ENCODE measurements around the gene PIAS2.
"Not testable (repeated sequence)": the region's sequence is repeated elsewhere in the genome, so short reads cannot be mapped to it uniquely, and the experiment has no call there.

The PIAS2 gene

DNA sequence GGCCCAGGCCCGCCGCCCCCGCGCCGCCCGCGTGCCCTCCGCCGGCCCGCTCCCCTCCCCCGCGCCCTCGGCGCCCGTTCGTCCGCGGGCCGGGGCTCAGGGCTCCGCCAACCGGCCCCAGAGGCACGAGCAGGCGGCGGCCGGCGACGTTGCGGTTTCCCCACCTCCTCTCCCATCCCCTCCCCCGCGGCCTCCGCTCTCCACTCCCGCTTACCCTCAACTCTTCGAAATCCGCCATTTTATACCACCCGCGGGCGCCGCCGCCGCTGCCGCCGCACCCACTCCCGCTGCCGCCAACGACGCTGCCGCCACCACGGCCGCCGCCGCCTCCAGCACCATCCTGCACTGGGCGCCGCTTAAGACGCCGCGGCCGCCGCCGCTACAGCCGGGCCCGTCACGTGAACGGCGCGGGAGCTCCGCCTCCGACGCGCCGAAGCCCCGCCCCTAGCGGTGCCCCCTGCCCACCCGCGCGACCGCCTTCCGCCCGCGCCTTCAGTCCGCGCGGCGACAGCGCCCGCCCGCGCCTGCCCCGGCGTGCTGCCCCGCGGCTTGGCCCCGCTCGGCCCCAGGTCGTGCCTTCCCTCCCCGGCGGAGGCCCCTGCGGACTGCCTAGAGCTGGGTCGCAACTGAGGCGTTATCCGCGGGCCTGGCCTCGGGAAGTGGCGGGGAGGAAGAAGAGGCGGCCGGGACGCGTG, at the start of gene PIAS2, which contains the start of gene KATNAL2:
Gene PIAS2 (minus strand): TSS at position 400 of the 695 bp plus-strand sequence. CDS start 162 bp downstream, at position 238.
Gene KATNAL2 (plus strand): TSS at position 495 of the 695 bp plus-strand sequence. CDS start 29,271 bp downstream, outside the sequence.
- peak; percentile 82 for DNase-seq

- not testable (repeated sequence) for DNase-seq
Measured at GRCh38 chr18:46966266-46966665, 49.0 kb upstream of the PIAS2 start.

DNA sequence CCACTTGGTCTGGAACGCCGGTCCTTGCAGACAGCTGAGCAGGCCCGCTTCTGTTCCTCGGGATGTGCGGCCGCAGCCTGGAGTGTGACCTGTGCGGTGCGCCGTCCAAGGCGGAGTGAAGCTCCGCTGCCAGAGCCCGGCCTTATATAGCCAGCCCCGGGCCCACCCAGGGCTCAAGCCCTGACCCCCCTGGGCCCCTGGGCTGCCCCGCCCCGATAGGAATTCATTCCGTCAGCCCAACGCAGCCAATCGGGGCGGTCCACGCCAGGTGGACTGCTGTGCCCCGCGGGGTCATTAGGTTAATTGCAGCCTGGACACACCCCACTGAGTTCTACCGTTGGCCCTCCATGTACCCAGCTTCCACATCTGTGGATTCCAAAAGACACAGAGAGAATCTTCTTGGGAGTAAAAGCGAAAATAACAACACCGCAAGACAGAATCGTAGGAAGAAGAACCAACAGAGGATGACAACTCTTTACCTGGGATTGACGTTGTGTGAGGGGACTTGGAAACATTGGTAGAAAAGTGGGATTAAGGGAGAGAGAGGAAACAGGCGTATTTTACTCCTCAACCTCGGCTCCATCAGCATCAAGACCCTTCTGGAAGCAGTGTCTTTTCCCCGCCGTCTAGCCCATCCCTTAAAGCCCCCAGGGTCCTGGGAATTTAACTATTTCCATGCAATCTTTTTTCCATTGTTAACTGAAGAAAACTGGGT, 47.4 kb upstream of the PIAS2 start:
- not testable (repeated sequence) for DNase-seq

GRCh38 chr18:46963656-46964578, 46.6 kb upstream of the PIAS2 start:
- not testable (repeated sequence) for DNase-seq

DNA sequence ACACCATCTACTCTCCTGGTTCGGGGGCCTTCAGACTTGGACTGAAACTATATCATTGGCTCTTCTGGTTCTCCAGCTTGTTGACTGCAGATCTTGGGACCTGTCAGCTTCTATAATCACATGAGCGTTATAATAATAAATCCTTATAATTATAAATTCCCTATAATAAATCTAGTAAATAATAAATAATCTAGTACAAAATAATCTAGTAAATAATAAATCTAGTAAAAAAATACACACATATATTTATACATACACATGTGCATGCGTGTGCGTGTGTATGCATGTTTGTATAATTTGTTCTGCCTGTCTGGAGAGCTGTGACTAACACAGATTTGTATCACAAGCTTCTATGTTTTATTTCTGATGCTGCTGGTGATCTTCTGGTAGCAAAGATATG, 40.9 kb upstream of the PIAS2 start:
- no peak for DNase-seq

DNA sequence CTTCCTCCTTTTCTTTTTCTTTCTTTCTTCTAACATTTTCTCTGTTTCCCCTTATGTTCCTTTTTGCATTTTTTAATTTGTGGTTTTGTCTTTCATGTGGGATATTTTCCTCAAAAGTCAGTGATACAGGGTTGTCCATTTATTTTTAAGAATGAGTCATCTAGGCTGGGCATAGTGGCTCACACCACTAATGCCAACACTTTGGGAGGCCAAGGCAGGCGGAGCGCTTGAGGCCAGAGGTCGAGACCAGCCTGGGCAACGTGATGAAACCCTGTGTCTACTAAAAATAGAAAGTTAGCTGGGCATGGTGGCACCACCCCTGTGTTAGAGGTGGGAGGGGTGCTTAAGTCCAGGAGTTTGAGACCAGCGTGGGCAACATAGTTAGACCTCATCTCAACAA, 35.9 kb upstream of the PIAS2 start:
- no peak for DNase-seq

DNA sequence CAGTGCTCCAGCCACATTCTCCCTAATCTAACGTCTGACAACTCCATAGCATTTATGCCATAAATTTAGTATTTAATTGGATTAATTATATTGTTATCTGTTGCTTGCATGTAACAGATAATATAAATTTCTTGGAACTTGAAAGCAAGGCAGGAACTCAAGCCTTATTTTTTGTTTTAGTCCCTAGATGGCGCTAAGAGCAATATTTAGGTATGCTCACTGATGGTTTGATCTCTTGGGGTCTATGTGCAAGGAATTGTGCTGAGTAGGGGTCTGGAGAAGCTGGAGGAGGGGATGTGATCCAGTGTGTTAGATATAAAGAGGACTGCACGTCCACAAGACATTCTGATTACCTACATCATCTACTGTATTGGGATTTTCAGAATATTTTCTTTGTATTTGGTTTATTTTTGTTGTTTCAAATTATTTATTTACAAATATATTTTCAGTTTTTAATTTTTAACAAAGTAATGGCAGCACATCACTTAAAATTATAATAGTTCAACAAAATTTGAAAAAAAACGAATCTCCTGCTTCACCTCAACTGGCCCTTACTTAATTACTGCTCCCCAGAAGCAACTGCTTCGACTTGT, 32.9 kb upstream of the PIAS2 start:
- DNase-seq, result peak; percentile 11

GRCh38 chr18:46946656-46947282, 29.5 kb upstream of the PIAS2 start:
- peak; percentile 69 for DNase-seq

- DNase-seq, result no peak
Measured at GRCh38 chr18:46942646-46943045, 25.3 kb upstream of the PIAS2 start.

GRCh38 chr18:46939998-46940571, 22.8 kb upstream of the PIAS2 start:
- DNase-seq, result no peak

DNA sequence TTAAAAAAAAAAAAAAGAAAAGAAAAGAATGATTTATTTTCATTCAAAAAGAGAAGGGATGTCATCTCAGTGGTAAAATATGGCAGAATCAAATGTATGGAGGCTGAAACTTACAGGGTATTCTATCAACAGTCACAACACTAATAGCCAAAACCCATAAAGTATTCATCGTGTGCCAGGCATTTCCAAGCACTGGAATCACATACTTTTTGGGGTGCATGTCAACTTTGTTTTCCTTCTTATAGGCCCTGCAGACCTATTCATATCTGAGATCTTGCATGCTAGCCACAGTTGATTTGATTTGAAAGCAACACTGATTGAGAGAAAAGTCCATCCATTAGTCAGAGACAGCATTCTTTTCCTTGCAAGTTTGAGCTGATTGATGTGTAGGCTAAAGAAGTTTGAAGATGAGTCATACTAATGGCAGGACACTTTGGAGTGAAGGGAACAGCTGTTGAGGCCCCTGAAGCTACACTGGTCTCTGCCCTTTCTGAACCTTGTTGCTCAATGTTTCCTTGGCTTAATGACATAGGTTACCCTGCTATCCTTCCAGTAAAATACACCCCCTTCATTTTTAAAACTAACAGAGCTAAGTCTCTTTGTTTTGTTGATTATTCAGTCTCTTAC, 22.1 kb upstream of the PIAS2 start:
- DNase-seq, result no peak

DNA sequence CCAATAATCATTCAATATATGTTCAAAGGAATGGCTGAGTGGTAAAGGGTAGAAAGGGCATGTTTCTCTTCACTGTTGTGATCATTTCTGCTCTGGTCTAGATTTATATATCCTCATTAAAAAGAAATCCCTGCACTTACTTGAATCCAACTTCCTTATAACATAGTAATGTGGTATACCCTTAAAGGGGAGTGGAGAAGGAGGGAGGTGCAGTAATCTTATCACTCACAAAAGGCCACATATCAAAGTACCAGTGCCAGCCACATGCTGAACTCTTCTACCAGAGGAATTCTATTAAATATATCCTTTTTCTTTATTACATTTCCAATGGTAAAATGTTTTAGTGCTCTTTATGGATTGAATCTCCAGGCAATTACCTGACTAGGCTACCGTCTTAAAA, 3.3 kb upstream of the PIAS2 start:
- DNase-seq, result no peak

DNA sequence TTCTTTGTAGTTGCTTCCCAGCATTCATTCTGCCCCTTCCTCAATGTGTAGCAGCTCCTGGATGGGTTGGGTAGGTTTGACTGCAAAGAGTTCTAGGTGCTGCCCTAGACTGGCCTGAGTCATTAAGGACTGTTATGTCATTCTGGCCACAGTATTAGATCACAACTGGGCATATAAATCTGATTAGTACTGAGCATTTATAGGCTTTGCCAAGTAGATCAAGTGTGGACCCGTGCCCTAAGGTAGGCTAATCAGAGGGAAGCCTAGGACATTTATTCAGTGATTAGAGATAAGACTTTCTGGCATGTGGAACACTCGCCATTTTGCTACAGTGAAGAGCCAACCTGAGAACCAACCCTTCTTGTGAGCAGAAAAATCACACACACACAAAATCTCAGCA, 2.8 kb upstream of the PIAS2 start:
- no peak for DNase-seq

GRCh38 chr18:46917803-46918600, 695 bp upstream of the PIAS2 start:
- no peak for DNase-seq

GRCh38 chr18:46916551-46917107, 678 bp downstream of the PIAS2 start:
- peak; percentile 34 for DNase-seq

- DNase-seq, result no peak
Measured at GRCh38 chr18:46915800-46916550, 1.3 kb downstream of the PIAS2 start.

DNA sequence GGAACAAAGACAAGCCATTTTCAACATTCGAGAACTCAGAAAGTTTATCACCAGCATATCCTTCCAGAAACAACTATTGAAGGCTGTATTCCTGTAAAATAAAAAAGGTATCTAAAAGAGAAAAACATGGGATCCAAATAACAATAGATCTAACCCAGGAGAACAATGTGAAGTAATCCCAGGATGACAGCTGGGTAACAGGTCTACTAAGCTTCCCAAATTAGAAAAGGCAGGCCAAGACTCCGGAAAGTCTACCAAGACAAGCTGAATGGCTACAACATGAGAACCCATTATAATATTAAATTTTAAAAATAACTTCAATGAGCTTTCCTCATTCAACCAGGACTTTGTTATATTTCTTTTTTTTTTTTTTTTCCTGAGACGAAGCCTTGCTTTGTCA, 6.5 kb downstream of the PIAS2 start:
- no peak for DNase-seq

DNA sequence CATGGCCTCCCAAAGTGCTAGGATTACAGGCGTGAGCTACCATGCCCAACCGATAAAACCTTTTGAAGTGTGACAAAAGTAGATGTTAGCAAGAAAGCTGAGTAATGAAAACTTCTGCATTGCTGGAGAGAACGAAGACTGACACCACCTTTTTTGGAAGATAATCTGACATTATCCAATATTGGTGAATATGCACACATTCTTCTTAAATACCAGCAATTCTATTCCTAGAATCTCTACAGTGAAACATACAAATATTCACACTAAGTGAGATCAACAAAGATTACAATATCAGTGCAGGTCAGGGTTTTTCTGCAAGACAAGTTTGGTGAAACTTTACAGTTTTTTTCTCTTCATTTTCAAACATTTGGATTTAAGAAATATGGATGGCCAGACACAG, 7.8 kb downstream of the PIAS2 start:
- no peak for DNase-seq

GRCh38 chr18:46903406-46903805, 13.9 kb downstream of the PIAS2 start:
- no peak for DNase-seq
